SK-N-MC (cell line): ENCODE data around the gene JSRP1.

ENCODE experiments used
- EZH2 ChIP-seq: fragments of 200-600 bp; sonication (generic); IDR thresholded peaks from one replicate; pipeline ENCODE4 v1.6.1; 2017; ENCODE audit warnings: antibody characterized with exemption
- FOXP2 ChIP-seq: optimal IDR thresholded peaks from 2 replicates; pipeline ENCODE3; 2011; ENCODE audit warnings: mild to moderate bottlenecking, moderate library complexity; ENCODE audit not compliant: insufficient read depth; ENCODE audit errors: extremely low read length, control extremely low read depth
- POLR2AphosphoS5 ChIP-seq: IDR thresholded peaks from 2 replicates; pipeline ENCODE4 v1.6.1; 2012; ENCODE audit warnings: mild to moderate bottlenecking, low read depth, low read length, borderline replicate concordance

DNA sequence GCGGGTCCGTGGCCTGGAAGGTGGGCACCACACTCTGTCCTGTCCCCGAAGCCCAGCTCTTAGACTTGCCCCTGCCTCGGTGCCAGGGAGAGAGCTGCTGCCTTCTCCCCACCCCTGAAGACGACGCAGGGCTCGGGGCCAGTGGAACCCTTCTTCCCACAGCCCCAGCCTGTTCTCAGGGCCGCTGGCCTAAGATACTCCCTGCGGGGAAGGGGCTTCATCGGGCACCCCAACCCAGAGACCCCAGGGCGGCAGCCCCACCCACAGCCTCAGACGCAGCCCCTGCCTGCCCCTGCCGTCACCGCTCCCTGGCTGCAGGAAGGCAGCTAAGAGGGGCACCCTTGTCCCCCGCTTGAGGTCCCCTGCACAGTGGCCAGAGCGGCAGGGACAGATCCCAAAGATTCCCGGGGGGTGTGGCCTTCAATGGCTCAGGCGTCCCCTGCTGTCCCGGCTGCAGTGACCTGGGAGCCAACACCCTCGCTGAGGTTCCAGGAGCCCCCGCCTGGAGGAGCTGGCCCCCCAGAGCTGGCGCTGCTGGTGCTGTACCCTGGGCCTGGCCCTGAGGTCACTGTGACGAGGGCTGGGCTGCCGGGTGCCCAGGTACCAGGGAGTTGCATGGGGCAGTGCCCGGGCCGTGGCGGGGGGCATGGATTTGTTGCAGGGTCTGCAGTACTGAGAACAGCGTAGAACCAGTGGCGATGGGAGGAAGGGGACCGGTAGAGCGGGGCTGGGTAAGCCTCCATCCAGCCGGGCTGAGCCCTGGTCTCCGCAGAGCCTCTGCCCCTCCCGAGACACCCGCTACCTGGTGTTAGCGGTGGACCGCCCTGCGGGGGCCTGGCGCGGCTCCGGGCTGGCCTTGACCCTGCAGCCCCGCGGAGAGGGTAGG, 6.1 kb downstream of the JSRP1 start:
- TF ChIP-seq POLR2AphosphoS5 (no peak), EZH2 (no peak), FOXP2 (no peak)
